Cardiac muscle cell (in vitro differentiated cells and primary cell): ENCODE measurements around the gene SOX12. TPM values are rescaled to one million over a fixed set of nuclear protein-coding genes. Genes with fewer than 3 reads are reported as not detected.

Experiments used
- DNase-seq, 2 donors: peaks; one replicate each; pipeline versions ENCODE4 v3.0.0 to v3.0.0-alpha.2; 2010 to 2017; ENCODE audit warnings: low read depth in 1 of 2, low spot score in 1 of 2
- H3K27ac ChIP-seq: fragments of 200-600 bp; sonication (generic); 2 replicates; pipeline ENCODE4 v1.5.1; 2016
- H3K27me3 ChIP-seq: fragments of 200-600 bp; sonication (generic); 2 replicates; pipeline ENCODE4 v1.6.0; 2016; ENCODE audit warnings: control low read depth
- H3K36me3 ChIP-seq: fragments of 200-600 bp; sonication (generic); 2 replicates; pipeline ENCODE4 v1.5.1; 2016; ENCODE audit warnings: control low read depth
- H3K4me1 ChIP-seq: fragments of 200-600 bp; sonication (generic); 2 replicates; pipeline ENCODE4 v1.8.1; 2017; ENCODE audit warnings: low read depth, mild to moderate bottlenecking, mixed run types
- H3K4me3 ChIP-seq: fragments of 200-600 bp; sonication (generic); 2 replicates; pipeline ENCODE4 v1.5.1; 2016; ENCODE audit warnings: mild to moderate bottlenecking
- H3K9me3 ChIP-seq: fragments of 200-600 bp; sonication (generic); 2 replicates; pipeline ENCODE4 v1.5.1; 2017; ENCODE audit warnings: low read depth, mild to moderate bottlenecking, control low read depth
- polyA plus RNA-seq: library from polyadenylated mRNA; unstranded; fragments of >200 nt; fragmentation: Nextera tagmentation; extraction: Ambion mirVana; gene quantifications from 2 replicates; pipeline ENCODE4 v1.2.1, GENCODE V29; 2016
- total RNA-seq: library from RNA; depleted of rRNA; stranded (reverse); fragments of >200 nt; gene quantifications from 2 replicates; pipeline ENCODE4 v1.2.3, GENCODE V29; 2016
- TF ChIP-seq, protein P1 (sequence below): IDR thresholded peaks from 2 replicates; pipeline ENCODE4 v1.5.1; 2012; ENCODE audit warnings: low read depth, mild to moderate bottlenecking, low read length

The SOX12 gene
- total RNA-seq, result 57.6 and 79.8 TPM in 2 replicates
- polyA plus RNA-seq, result 41.9 and 49.9 TPM in 2 replicates

DNA sequence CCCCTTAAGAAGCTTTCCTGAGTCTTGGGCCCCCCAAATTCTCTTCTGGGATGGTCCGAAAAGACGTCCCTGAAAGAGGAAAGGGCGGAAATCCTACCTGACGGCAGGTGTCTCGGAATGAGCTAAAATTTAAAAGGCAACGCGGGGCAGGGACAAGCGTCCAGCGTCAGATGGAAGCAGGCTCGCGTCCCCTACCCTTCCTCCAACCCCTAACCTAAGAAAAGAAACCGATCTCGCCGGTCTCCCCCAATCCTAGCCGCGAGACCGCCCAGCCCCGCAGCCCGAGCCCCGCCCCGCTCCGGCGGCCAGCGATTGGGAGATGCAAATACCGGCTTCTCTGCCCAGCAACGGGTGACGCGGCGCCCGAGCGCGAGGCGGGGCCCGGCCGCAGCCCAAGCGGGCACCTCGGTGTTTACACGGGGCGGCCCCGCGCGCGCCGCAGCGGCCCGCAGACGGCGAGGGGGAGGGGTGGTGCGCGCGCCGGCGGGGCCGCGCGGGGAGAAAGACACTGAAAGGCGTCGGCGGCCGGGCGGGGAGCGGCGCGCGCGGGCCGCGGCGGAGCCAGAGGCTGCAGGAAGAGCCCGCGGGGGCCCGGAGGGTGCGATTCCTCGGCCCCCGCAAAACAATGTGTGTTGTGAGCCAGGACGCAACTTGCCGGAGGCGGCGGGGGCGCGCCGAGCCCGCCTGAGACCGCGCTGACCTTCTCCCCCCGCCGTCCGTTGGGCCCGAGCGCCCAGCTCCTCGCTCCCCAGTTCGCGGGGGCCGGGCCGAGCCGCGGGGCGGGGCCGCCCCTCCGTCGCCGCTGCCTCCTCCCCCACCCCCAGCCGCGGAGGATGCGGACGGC lies at the start of gene SOX12:
Gene SOX12, plus strand, starts transcription at position 508 of the 844 bp plus-strand sequence. CDS start 373 bp downstream, outside the sequence.
- Histone ChIP-seq H3K27me3 (no peaks in the 10 kb centered on the region), H3K9me3 (no peaks in the 10 kb centered on the region), H3K27ac (peak within 1 kb of the TSS; percentile 98), H3K4me3 (peak within 1 kb of the TSS; percentile 98), H3K36me3 (peaks cover 1% of the 10 kb centered on the region), H3K4me1 (peaks cover 17% of the 10 kb centered on the region)
- peak; percentile 96 to 97 for DNase-seq
- TF ChIP-seq, protein P1, sequence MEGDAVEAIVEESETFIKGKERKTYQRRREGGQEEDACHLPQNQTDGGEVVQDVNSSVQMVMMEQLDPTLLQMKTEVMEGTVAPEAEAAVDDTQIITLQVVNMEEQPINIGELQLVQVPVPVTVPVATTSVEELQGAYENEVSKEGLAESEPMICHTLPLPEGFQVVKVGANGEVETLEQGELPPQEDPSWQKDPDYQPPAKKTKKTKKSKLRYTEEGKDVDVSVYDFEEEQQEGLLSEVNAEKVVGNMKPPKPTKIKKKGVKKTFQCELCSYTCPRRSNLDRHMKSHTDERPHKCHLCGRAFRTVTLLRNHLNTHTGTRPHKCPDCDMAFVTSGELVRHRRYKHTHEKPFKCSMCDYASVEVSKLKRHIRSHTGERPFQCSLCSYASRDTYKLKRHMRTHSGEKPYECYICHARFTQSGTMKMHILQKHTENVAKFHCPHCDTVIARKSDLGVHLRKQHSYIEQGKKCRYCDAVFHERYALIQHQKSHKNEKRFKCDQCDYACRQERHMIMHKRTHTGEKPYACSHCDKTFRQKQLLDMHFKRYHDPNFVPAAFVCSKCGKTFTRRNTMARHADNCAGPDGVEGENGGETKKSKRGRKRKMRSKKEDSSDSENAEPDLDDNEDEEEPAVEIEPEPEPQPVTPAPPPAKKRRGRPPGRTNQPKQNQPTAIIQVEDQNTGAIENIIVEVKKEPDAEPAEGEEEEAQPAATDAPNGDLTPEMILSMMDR, result no peak

DNA sequence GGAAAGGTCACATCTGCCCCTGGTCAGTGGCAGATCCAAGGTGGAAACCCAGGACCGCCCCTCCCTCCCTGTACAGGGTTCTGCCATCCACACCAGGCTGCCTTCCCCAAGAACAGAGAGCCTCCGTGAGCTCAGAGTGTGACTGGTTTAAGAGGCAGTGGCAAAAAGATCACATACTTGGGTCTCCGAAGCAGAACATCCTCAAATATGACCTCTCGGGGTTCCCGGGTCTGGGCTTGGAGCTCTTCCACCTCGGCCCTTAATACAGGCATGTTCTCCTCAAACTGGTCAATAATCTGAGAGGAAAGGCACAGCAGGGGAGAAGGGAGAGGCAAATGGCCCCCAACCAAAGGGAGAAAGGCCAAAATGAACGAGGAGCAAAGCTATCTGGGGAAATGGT lies 49.6 kb upstream of the SOX12 start:
- Histone ChIP-seq H3K9me3 (no peaks in the 10 kb centered on the region), H3K36me3 (peaks cover 23% of the 10 kb centered on the region), H3K4me3 (no peak overlapping the region), H3K4me1 (no peaks in the 10 kb centered on the region), H3K27me3 (no peaks in the 10 kb centered on the region), H3K27ac (no peak overlapping the region)
- DNase-seq, result no peak
- TF ChIP-seq, protein P1, result no peak

DNA sequence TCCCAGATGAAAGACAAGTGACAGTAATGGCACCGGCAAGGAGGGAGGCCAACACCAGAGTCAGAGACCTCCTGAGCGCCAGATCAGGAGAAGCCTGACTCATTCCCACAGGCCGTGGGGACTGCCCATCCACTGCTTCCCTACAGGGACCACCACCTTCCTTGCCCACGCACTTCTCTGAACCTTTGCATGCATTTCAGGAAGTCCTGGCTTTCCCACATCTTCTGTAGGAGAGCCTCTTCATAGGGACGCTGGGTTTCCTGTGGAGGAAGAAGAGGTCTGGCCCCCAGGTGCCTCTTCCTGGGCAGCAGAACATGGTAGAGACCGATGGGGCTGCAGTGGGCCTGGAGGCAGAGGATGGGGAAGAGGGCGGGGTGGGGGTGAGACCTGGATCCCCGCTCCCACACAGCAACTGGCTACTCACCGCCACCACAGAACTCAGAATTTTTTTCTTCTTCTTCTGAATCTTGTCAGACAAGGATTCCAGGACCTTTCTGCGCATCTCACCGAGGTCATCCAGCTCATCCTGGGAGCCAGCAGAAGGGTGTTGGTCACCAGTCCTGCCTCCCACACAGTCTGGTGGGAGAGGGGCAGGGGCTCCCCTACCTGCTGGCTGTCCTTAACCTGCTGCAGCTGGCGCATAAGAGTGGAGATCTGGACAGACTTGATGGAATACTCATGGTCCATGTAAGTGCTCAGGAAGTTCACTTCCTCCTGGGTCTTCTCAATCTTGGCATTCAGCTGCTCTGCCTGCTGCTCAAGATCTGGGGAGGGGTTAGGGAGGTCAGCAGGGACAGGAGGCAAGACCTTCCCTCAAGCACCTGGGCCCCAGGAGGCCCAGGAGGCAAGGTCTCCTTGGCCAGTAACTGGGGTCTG lies 48.5 kb upstream of the SOX12 start:
- no peak for DNase-seq
- no peaks in the 10 kb centered on the region for H3K27me3 ChIP-seq
- peaks cover 23% of the 10 kb centered on the region for H3K36me3 ChIP-seq
- H3K27ac ChIP-seq, result no peak overlapping the region
- H3K4me1 ChIP-seq, result no peaks in the 10 kb centered on the region
- H3K4me3 ChIP-seq, result no peak overlapping the region
- no peaks in the 10 kb centered on the region for H3K9me3 ChIP-seq
- TF ChIP-seq, protein P1, result no peak

DNA sequence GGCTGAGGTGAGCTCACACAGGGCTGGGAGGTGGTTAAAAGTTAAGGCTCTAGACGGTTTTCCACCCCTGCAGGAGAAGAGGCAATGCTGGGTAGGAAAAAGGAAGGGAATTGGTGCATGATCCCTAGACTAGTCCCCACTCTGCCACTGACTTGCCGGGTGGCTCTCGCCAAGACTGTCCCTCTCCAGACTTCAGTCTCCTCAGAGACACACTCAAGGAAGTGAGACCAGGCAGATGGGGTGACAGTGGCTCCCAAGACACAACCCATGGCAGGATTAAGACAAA lies 47.9 kb upstream of the SOX12 start:
- Histone ChIP-seq H3K4me3 (no peak overlapping the region), H3K9me3 (no peaks in the 10 kb centered on the region), H3K4me1 (no peaks in the 10 kb centered on the region), H3K27me3 (no peaks in the 10 kb centered on the region), H3K36me3 (peaks cover 29% of the 10 kb centered on the region), H3K27ac (no peak overlapping the region)
- TF ChIP-seq, protein P1, result no peak
- DNase-seq, result no peak

DNA sequence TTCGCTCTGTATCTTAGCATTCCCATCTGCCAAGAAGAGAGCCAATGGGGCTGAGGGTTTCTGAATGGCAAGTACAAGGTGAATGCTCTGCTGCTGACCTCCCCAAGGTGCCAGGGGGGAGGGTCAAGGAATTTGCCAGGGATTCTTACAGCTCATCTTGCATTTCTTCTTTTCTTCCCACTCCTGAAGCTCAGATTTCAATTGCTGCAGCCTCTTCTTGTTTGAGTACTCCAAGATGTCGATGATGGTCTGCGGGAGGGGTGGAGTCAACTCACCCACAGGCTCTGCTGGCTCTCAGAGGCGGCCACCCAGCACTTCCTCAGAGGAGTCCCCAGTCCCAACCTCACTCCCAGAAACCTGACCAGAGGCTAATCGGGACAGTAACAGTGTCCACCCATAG lies 47.2 kb upstream of the SOX12 start:
- TF ChIP-seq, protein P1, result no peak
- Histone ChIP-seq H3K27me3 (no peaks in the 10 kb centered on the region), H3K9me3 (no peaks in the 10 kb centered on the region), H3K4me1 (no peaks in the 10 kb centered on the region), H3K36me3 (peaks cover 29% of the 10 kb centered on the region), H3K4me3 (no peak overlapping the region), H3K27ac (no peak overlapping the region)
- DNase-seq, result no peak
